Mucosa of rectum (tissue), 2 donors: ENCODE results near the gene RIN3.

Experiments used
- H3K27ac ChIP-seq, 2 donors: one replicate each; pipeline ENCODE4 v1.7.0; 2013; ENCODE audit warnings: inconsistent platforms in 2 of 2, low read depth in 2 of 2, low read length in 2 of 2
- H3K27me3 ChIP-seq, 2 donors: one replicate each; pipeline ENCODE4 v1.7.0; 2013; ENCODE audit warnings: low read length in 2 of 2; ENCODE audit not compliant: control insufficient read depth in 2 of 2, insufficient read depth in 2 of 2
- H3K36me3 ChIP-seq, 2 donors: one replicate each; pipeline ENCODE4 v1.7.0; 2013; ENCODE audit warnings: low read length in 2 of 2; ENCODE audit not compliant: control insufficient read depth in 2 of 2, insufficient read depth in 2 of 2
- H3K4me1 ChIP-seq, 2 donors: one replicate each; pipeline ENCODE4 v1.7.0; 2013; ENCODE audit warnings: low read length in 2 of 2, mild to moderate bottlenecking in 1 of 2; ENCODE audit not compliant: control insufficient read depth in 2 of 2, insufficient read depth in 2 of 2
- H3K4me3 ChIP-seq, 2 donors: one replicate each; pipeline ENCODE4 v1.7.0; 2013; ENCODE audit warnings: low read length in 2 of 2
- H3K9ac ChIP-seq, 2 donors: one replicate each; pipeline ENCODE4 v1.7.0; 2013; ENCODE audit warnings: low read length in 2 of 2, low read depth in 1 of 2, mild to moderate bottlenecking in 1 of 2
- H3K9me3 ChIP-seq, 2 donors: one replicate each; pipeline ENCODE4 v1.7.0; 2013; ENCODE audit warnings: low read length in 2 of 2; ENCODE audit not compliant: control insufficient read depth in 2 of 2
- donor health status: healthy.
- donor health status: Normal muscosa, but diverticular disease.

The RIN3 gene

GRCh38 chr14:92496191-92496857, 17.3 kb upstream of the RIN3 start:
- H3K36me3 ChIP-seq, result no peaks in the 10 kb centered on the region
- no peak overlapping the region for H3K27ac ChIP-seq
- H3K4me3 ChIP-seq, result no peak overlapping the region
- H3K27me3 ChIP-seq, result no peaks in the 10 kb centered on the region
- no peaks in the 10 kb centered on the region for H3K9me3 ChIP-seq
- no peaks in the 10 kb centered on the region for H3K4me1 ChIP-seq
- H3K9ac ChIP-seq, result no peak overlapping the region

GRCh38 chr14:92497391-92497790, 16.2 kb upstream of the RIN3 start:
- H3K4me1 ChIP-seq, result no peaks in the 10 kb centered on the region
- H3K27me3 ChIP-seq, result no peaks in the 10 kb centered on the region
- H3K4me3 ChIP-seq, result no peak overlapping the region
- no peak overlapping the region for H3K27ac ChIP-seq
- H3K9ac ChIP-seq, result no peak overlapping the region
- no peaks in the 10 kb centered on the region for H3K9me3 ChIP-seq
- no peaks in the 10 kb centered on the region for H3K36me3 ChIP-seq

- Histone ChIP-seq H3K27ac (no peak overlapping the region), H3K9me3 (no peaks in the 10 kb centered on the region), H3K27me3 (no peaks in the 10 kb centered on the region), H3K4me3 (no peak overlapping the region), H3K4me1 (no peaks in the 10 kb centered on the region), H3K36me3 (no peaks in the 10 kb centered on the region), H3K9ac (no peak overlapping the region)
Measured at GRCh38 chr14:92499234-92499633, 14.3 kb upstream of the RIN3 start.

- Histone ChIP-seq H3K9ac (no peak overlapping the region), H3K9me3 (no peaks in the 10 kb centered on the region), H3K4me1 (no peaks in the 10 kb centered on the region), H3K36me3 (no peaks in the 10 kb centered on the region), H3K27ac (no peak overlapping the region), H3K4me3 (no peak overlapping the region), H3K27me3 (no peaks in the 10 kb centered on the region)
Measured at GRCh38 chr14:92500491-92500941, 13.1 kb upstream of the RIN3 start.

GRCh38 chr14:92501891-92502351, 11.7 kb upstream of the RIN3 start:
- no peak overlapping the region for H3K27ac ChIP-seq
- H3K36me3 ChIP-seq, result no peaks in the 10 kb centered on the region
- no peaks in the 10 kb centered on the region for H3K27me3 ChIP-seq
- peaks cover 4 to 7% of the 10 kb centered on the region in 2 donors for H3K4me1 ChIP-seq
- no peak overlapping the region for H3K4me3 ChIP-seq
- no peaks in the 10 kb centered on the region for H3K9me3 ChIP-seq
- H3K9ac ChIP-seq, result no peak overlapping the region

- Histone ChIP-seq H3K9ac (no peak overlapping the region), H3K36me3 (no peaks in the 10 kb centered on the region), H3K27me3 (no peaks in the 10 kb centered on the region), H3K4me1 (peaks cover 11 to 13% of the 10 kb centered on the region in 2 donors), H3K4me3 (no peak overlapping the region), H3K9me3 (no peaks in the 10 kb centered on the region), H3K27ac (no peak overlapping the region)
Measured at GRCh38 chr14:92502541-92503286, 10.9 kb upstream of the RIN3 start.

- peaks cover 11 to 13% of the 10 kb centered on the region in 2 donors for H3K4me1 ChIP-seq
- no peak overlapping the region for H3K4me3 ChIP-seq
- no peaks in the 10 kb centered on the region for H3K9me3 ChIP-seq
- H3K9ac ChIP-seq, result no peak overlapping the region
- no peaks in the 10 kb centered on the region for H3K36me3 ChIP-seq
- H3K27me3 ChIP-seq, result no peaks in the 10 kb centered on the region
- H3K27ac ChIP-seq, result no peak overlapping the region
Measured at GRCh38 chr14:92503756-92504491, 9.7 kb upstream of the RIN3 start.

- H3K27me3 ChIP-seq, result no peaks in the 10 kb centered on the region
- no peak overlapping the region for H3K9ac ChIP-seq
- no peak overlapping the region for H3K27ac ChIP-seq
- no peaks in the 10 kb centered on the region for H3K9me3 ChIP-seq
- H3K4me1 ChIP-seq, result peaks cover 11 to 13% of the 10 kb centered on the region in 2 donors
- no peak overlapping the region for H3K4me3 ChIP-seq
- H3K36me3 ChIP-seq, result no peaks in the 10 kb centered on the region
Measured at GRCh38 chr14:92505826-92506225, 7.8 kb upstream of the RIN3 start.

- H3K36me3 ChIP-seq, result no peaks in the 10 kb centered on the region
- H3K9me3 ChIP-seq, result no peaks in the 10 kb centered on the region
- H3K4me1 ChIP-seq, result peaks cover 13 to 14% of the 10 kb centered on the region in 2 donors
- H3K4me3 ChIP-seq, result no peak overlapping the region
- no peaks in the 10 kb centered on the region for H3K27me3 ChIP-seq
- no peak overlapping the region for H3K27ac ChIP-seq
- no peak overlapping the region for H3K9ac ChIP-seq
Measured at GRCh38 chr14:92506231-92506630, 7.3 kb upstream of the RIN3 start.
